RPMI7951 (cell line): Measurements from ENCODE around the gene KY. TPM values are rescaled to one million over a fixed set of nuclear protein-coding genes. Genes with fewer than 3 reads are reported as not detected.

Experiments
- total RNA-seq: library from RNA; depleted of rRNA; stranded (reverse); fragments of >200 nt; shearing (Covaris generic); gene quantifications from 2 replicates; pipeline ENCODE4 v1.2.3, GENCODE V29; 2014; rRNA removed

The KY gene
- total RNA-seq, 1 experiment from 2014 or later = not detected

Other genes starting within 250 kb of the KY start
- gene ANAPC13, start 165.0 kb downstream of the KY start, total RNA-seq = 116 and 132 TPM in 2 replicates
- gene CEP63, start 165.0 kb downstream of the KY start, total RNA-seq = 17.8 and 40.0 TPM in 2 replicates
- gene EPHB1, start 144.2 kb upstream of the KY start, total RNA-seq = 1.6 and 2.6 TPM in 2 replicates